Measurements from ENCODE around the gene OR52M1. TPM values are rescaled to one million over a fixed set of nuclear protein-coding genes. Genes with fewer than 3 reads are reported as not detected.

The OR52M1 gene
- total RNA-seq: not detected

- H3K4me1 ChIP-seq: peaks cover 0 to 12% (median 0%) of the 10 kb centered on the region in 4 donors
- in situ Hi-C loops (cut with MboI; ENCODE audit: low pct_ligation_motif_present in 1 of 4, low pct_unique_long_range_greater_than_20kb in 1 of 4, low sequenced_read_pairs in 3 of 4): no loop called here
- no peak for TF ChIP-seq POLR2A (IDR thresholded peaks at IDR 0.05)
- TF ChIP-seq POLR2AphosphoS5 (IDR thresholded peaks at IDR 0.05): no peak
- no peak for TF ChIP-seq CTCF (IDR thresholded peaks at IDR 0.05)
- no peak for TF ChIP-seq EP300 (IDR thresholded peaks at IDR 0.05; ENCODE audit: low read depth)
- H3K9me3 ChIP-seq: no peaks in the 10 kb centered on the region
- no peak for DNase-seq
- H3K36me3 ChIP-seq: no peaks in the 10 kb centered on the region
- intact Hi-C loops (cut with DNase I; ENCODE audit: low total_unique reads): loop anchor here (5.0 kb wide), 1 partner anchor 753 kb away; no protein-coding TSS in a partner anchor
- 74 to 86% methylated on average over 4 to 5 of the region's 5 CpGs for WGBS, 2 donors (ENCODE audit: low coverage in 1 of 2)
- H3K4me3 ChIP-seq: no peak within 1 kb of the TSS
- H3K27ac ChIP-seq: no peak within 1 kb of the TSS
- H3K27me3 ChIP-seq: no peaks in the 10 kb centered on the region
Measured at GRCh38 chr11:4544891-4545290, at the start of gene OR52M1. TSS of gene OR52M1 (plus strand) at chr11:4545191. CDS start at chr11:4545191, 0 bp downstream.

- Histone ChIP-seq H3K36me3 (no peaks in the 10 kb centered on the region), H3K4me3 (no peak overlapping the region), H3K4me1 (peaks cover 0 to 5% (median 1%) of the 10 kb centered on the region in 4 donors), H3K9me3 (no peaks in the 10 kb centered on the region), H3K27me3 (peaks cover 23% of the 10 kb centered on the region), H3K27ac (no peak overlapping the region)
- 44 to 48% methylated on average over 3 to 7 of the region's 7 CpGs for WGBS, 2 donors (ENCODE audit: low coverage in 1 of 2)
- intact Hi-C loops (cut with DNase I; ENCODE audit: low total_unique reads): no loop called here
- in situ Hi-C loops (cut with MboI; ENCODE audit: low pct_ligation_motif_present in 1 of 4, low pct_unique_long_range_greater_than_20kb in 1 of 4, low sequenced_read_pairs in 3 of 4): loop anchor here in 2 of 4 donors (10.0 kb wide), 2 partner anchors 301 to 311 kb away; no protein-coding TSS in a partner anchor
- DNase-seq: no peak
- TF ChIP-seq POLR2AphosphoS5 (IDR thresholded peaks at IDR 0.05) (no peak), EP300 (IDR thresholded peaks at IDR 0.05; ENCODE audit: low read depth) (no peak), CTCF (IDR thresholded peaks at IDR 0.05) (no peak), POLR2A (IDR thresholded peaks at IDR 0.05) (no peak)
Measured at GRCh38 chr11:4495487-4495886, 49.5 kb upstream of the OR52M1 start.

GRCh38 chr11:4495986-4496385 is 49.0 kb upstream of the OR52M1 start:
- no peak for TF ChIP-seq CTCF (IDR thresholded peaks at IDR 0.05)
- no peak for TF ChIP-seq EP300 (IDR thresholded peaks at IDR 0.05; ENCODE audit: low read depth)
- TF ChIP-seq POLR2A (IDR thresholded peaks at IDR 0.05): no peak
- no peak for TF ChIP-seq POLR2AphosphoS5 (IDR thresholded peaks at IDR 0.05)
- in situ Hi-C loops (cut with MboI; ENCODE audit: low pct_ligation_motif_present in 1 of 4, low pct_unique_long_range_greater_than_20kb in 1 of 4, low sequenced_read_pairs in 3 of 4) (loop anchor here in 2 of 4 donors (10.0 kb wide), 2 partner anchors 301 to 311 kb away; no protein-coding TSS in a partner anchor), intact Hi-C loops (cut with DNase I; ENCODE audit: low total_unique reads) (no loop called here)
- no peaks in the 10 kb centered on the region for H3K9me3 ChIP-seq
- WGBS, 2 donors (ENCODE audit: low coverage in 1 of 2): 54 to 57% methylated on average over 5 to 6 of the region's 6 CpGs
- no peak for DNase-seq
- H3K36me3 ChIP-seq: no peaks in the 10 kb centered on the region
- peaks cover 23% of the 10 kb centered on the region for H3K27me3 ChIP-seq
- no peak overlapping the region for H3K27ac ChIP-seq
- H3K4me3 ChIP-seq: no peak overlapping the region
- peaks cover 0 to 5% (median 1%) of the 10 kb centered on the region in 4 donors for H3K4me1 ChIP-seq

- Histone ChIP-seq H3K36me3 (no peaks in the 10 kb centered on the region), H3K4me1 (peaks cover 0 to 5% (median 1%) of the 10 kb centered on the region in 4 donors), H3K27ac (no peak overlapping the region), H3K4me3 (no peak overlapping the region), H3K9me3 (no peaks in the 10 kb centered on the region), H3K27me3 (peaks cover 23% of the 10 kb centered on the region)
- in situ Hi-C loops (cut with MboI; ENCODE audit: low pct_ligation_motif_present in 1 of 4, low pct_unique_long_range_greater_than_20kb in 1 of 4, low sequenced_read_pairs in 3 of 4) (loop anchor here in 2 of 4 donors (10.0 kb wide), 2 partner anchors 302 to 312 kb away; no protein-coding TSS in a partner anchor), intact Hi-C loops (cut with DNase I; ENCODE audit: low total_unique reads) (no loop called here)
- TF ChIP-seq POLR2AphosphoS5 (IDR thresholded peaks at IDR 0.05): no peak
- TF ChIP-seq POLR2A (IDR thresholded peaks at IDR 0.05): no peak
- TF ChIP-seq CTCF (IDR thresholded peaks at IDR 0.05): no peak
- no peak for TF ChIP-seq EP300 (IDR thresholded peaks at IDR 0.05; ENCODE audit: low read depth)
- no peak for DNase-seq
- WGBS, 2 donors (ENCODE audit: low coverage in 1 of 2): 60 to 65% methylated on average over 3 to 15 of the region's 15 CpGs
Measured at GRCh38 chr11:4496557-4497248, 48.3 kb upstream of the OR52M1 start.

All from transverse colon (tissue), 4 donors.